HepG2 (cell line): ENCODE results near the gene RNASE7. TPM values are rescaled to one million over a fixed set of nuclear protein-coding genes. Genes with fewer than 3 reads are reported as not detected.

Experiments
- CEBPG ChIP-seq: IDR thresholded peaks from 2 replicates; pipeline ENCODE4 v1.6.1; 2016
- FOXJ3 ChIP-seq: sonication (generic); formaldehyde crosslinking; IDR thresholded peaks from 2 replicates; pipeline ENCODE4 v1.4.0; 2020; ENCODE audit warnings: missing genetic modification reagents, mild to moderate bottlenecking, borderline replicate concordance
- JARID2 ChIP-seq: sonication (generic); formaldehyde crosslinking; IDR thresholded peaks from 2 replicates; pipeline ENCODE4 v1.8.1; 2023; ENCODE audit warnings: missing genetic modification reagents, inconsistent platforms; ENCODE audit not compliant: insufficient replicate concordance
- KDM3A ChIP-seq: IDR thresholded peaks from 2 replicates; pipeline ENCODE4 v1.6.1; 2018; ENCODE audit warnings: low read depth, missing compliant biosample characterization
- PRDM15 ChIP-seq: sonication (generic); formaldehyde crosslinking; IDR thresholded peaks from 2 replicates; pipeline ENCODE4 v1.4.0; 2020; ENCODE audit warnings: missing genetic modification reagents
- SRSF9 ChIP-seq: fragments of 200-400 bp; formaldehyde crosslinking; IDR thresholded peaks from 2 replicates; pipeline ENCODE4 v1.6.1; 2018; ENCODE audit warnings: borderline replicate concordance, mild to moderate bottlenecking, low read depth, low read length; ENCODE audit not compliant: insufficient read depth, poor library complexity, severe bottlenecking
- ZBTB20 ChIP-seq: sonication (generic); formaldehyde crosslinking; IDR thresholded peaks from 2 replicates; pipeline ENCODE4 v1.8.1; 2023; ENCODE audit warnings: missing genetic modification reagents, low read depth, mild to moderate bottlenecking, borderline replicate concordance
- ZBTB42 ChIP-seq: sonication (generic); formaldehyde crosslinking; IDR thresholded peaks from 2 replicates; pipeline ENCODE4 v1.5.0; 2020; ENCODE audit warnings: mild to moderate bottlenecking, missing genetic modification reagents
- ZFP36 ChIP-seq: fragments of 150-350 bp; IDR thresholded peaks from 2 replicates; pipeline ENCODE4 v1.6.1; 2018; ENCODE audit warnings: borderline replicate concordance, low read length, low read depth; ENCODE audit not compliant: partially characterized antibody
- ZFP36L2 ChIP-seq: sonication (generic); formaldehyde crosslinking; IDR thresholded peaks from 2 replicates; pipeline ENCODE4 v1.4.0; 2020; ENCODE audit warnings: missing genetic modification reagents
- ZMAT3 ChIP-seq: sonication (generic); formaldehyde crosslinking; conservative IDR thresholded peaks from 2 replicates; pipeline ENCODE4 v1.7.0; 2021; ENCODE audit warnings: missing genetic modification reagents
- ZNF333 ChIP-seq: sonication (generic); formaldehyde crosslinking; IDR thresholded peaks from 2 replicates; pipeline ENCODE4 v1.4.0; 2020; ENCODE audit warnings: mild to moderate bottlenecking, missing genetic modification reagents, borderline replicate concordance
- ZNF512 ChIP-seq: sonication (generic); formaldehyde crosslinking; IDR thresholded peaks from 2 replicates; pipeline ENCODE4 v1.4.0; 2020; ENCODE audit warnings: mild to moderate bottlenecking, missing genetic modification reagents
- ZNF766 ChIP-seq: sonication (generic); formaldehyde crosslinking; IDR thresholded peaks from 2 replicates; pipeline ENCODE4 v1.5.0; 2020; ENCODE audit warnings: missing genetic modification reagents, borderline replicate concordance
- polyA plus RNA-seq, 8 experiments: library from polyadenylated mRNA; depleted of rRNA in 3 of 8; stranded (reverse) in 7 of 8; unstranded in 1 of 8; fragments of >200 nt; fragmentation: Illumina TruSeq in 4 of 8; extraction: Trizol in 4 of 8; gene quantifications; 2 replicates each; pipeline versions ENCODE4 v1.2.1 to v1.2.3, GENCODE V29; 2011 to 2016; ENCODE audit warnings: low read depth in 4 of 8, missing spikeins in 1 of 8, mixed read lengths in 1 of 8; ENCODE audit not compliant: insufficient read depth in 1 of 8
- total RNA-seq, 5 experiments: library from RNA; depleted of rRNA; stranded (reverse); fragments of >200 nt; fragmentation: Illumina TruSeq; extraction: Trizol; gene quantifications; 2 replicates each; pipeline ENCODE4 v1.2.3, GENCODE V29; 2016; ENCODE audit warnings: low read depth in 1 of 5
- TF ChIP-seq, protein P1 (sequence below): sonication (generic); formaldehyde crosslinking; IDR thresholded peaks from 2 replicates; pipeline ENCODE4 v1.4.0; 2020; ENCODE audit warnings: missing genetic modification reagents
- TF ChIP-seq, protein P2 (sequence below): sonication (generic); formaldehyde crosslinking; IDR thresholded peaks from 2 replicates; pipeline ENCODE4 v1.8.1; 2022; ENCODE audit warnings: low read depth, mild to moderate bottlenecking, missing genetic modification reagents

The RNASE7 gene
- total and polyA plus RNA-seq, 2 of the 13 experiments (the other 11 are each of a cell fraction or from before 2014, with no cell fraction given) = 0.04 TPM; not detected in 1

- peak; percentile 54; the same call in 1 of the 2 replicates for TF ChIP-seq PRDM15 (CRISPR knock-in tag)
- TF ChIP-seq, protein P1, sequence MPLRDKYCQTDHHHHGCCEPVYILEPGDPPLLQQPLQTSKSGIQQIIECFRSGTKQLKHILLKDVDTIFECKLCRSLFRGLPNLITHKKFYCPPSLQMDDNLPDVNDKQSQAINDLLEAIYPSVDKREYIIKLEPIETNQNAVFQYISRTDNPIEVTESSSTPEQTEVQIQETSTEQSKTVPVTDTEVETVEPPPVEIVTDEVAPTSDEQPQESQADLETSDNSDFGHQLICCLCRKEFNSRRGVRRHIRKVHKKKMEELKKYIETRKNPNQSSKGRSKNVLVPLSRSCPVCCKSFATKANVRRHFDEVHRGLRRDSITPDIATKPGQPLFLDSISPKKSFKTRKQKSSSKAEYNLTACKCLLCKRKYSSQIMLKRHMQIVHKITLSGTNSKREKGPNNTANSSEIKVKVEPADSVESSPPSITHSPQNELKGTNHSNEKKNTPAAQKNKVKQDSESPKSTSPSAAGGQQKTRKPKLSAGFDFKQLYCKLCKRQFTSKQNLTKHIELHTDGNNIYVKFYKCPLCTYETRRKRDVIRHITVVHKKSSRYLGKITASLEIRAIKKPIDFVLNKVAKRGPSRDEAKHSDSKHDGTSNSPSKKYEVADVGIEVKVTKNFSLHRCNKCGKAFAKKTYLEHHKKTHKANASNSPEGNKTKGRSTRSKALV (CRISPR knock-in tag) = peak; percentile 78; the same call in 1 of the 2 replicates
- no peak for TF ChIP-seq ZFP36L2 (CRISPR knock-in tag)
- no peak for TF ChIP-seq SRSF9
- TF ChIP-seq, protein P2, sequence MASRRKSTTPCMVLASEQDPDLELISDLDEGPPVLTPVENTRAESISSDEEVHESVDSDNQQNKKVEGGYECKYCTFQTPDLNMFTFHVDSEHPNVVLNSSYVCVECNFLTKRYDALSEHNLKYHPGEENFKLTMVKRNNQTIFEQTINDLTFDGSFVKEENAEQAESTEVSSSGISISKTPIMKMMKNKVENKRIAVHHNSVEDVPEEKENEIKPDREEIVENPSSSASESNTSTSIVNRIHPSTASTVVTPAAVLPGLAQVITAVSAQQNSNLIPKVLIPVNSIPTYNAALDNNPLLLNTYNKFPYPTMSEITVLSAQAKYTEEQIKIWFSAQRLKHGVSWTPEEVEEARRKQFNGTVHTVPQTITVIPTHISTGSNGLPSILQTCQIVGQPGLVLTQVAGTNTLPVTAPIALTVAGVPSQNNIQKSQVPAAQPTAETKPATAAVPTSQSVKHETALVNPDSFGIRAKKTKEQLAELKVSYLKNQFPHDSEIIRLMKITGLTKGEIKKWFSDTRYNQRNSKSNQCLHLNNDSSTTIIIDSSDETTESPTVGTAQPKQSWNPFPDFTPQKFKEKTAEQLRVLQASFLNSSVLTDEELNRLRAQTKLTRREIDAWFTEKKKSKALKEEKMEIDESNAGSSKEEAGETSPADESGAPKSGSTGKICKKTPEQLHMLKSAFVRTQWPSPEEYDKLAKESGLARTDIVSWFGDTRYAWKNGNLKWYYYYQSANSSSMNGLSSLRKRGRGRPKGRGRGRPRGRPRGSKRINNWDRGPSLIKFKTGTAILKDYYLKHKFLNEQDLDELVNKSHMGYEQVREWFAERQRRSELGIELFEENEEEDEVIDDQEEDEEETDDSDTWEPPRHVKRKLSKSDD (CRISPR knock-in tag) = 0 out of 2 replicates have a peak, but pooled peaks have one; percentile 44
- no peak for TF ChIP-seq JARID2
- 0 out of 2 replicates have a peak, but pooled peaks have one; percentile 24 for TF ChIP-seq ZBTB20
- peak; percentile 94; the same call in 1 of the 2 replicates for TF ChIP-seq ZNF333
- no peak for TF ChIP-seq CEBPG (CRISPR knock-in tag)
- peak; percentile 80; the same call in 1 of the 2 replicates for TF ChIP-seq KDM3A
- TF ChIP-seq ZBTB42 = peak; percentile 53
- TF ChIP-seq ZNF766 (CRISPR knock-in tag) = peak; percentile 92; the same call in 1 of the 2 replicates
- no peak for TF ChIP-seq FOXJ3 (CRISPR knock-in tag)
- TF ChIP-seq ZMAT3 (CRISPR knock-in tag) = peak; percentile 94
- TF ChIP-seq ZFP36 = no peak
- no peak for TF ChIP-seq ZNF512 (CRISPR knock-in tag)
Measured at GRCh38 chr14:21024585-21025370, 17.4 kb upstream of the RNASE7 start, which contains the start of gene NDRG2 (continued).
